GM12878 (cell line): ENCODE data around the gene COX17. TPM values are rescaled to one million over a fixed set of nuclear protein-coding genes. Genes with fewer than 3 reads are reported as not detected.

Source experiments
- ASH2L ChIP-seq: fragments of 300-600, 200-600 bp; sonication (generic); IDR thresholded peaks from 2 replicates; pipeline ENCODE4 v1.6.1; 2017; ENCODE audit warnings: low read depth, mild to moderate bottlenecking, borderline replicate concordance
- BMI1 ChIP-seq: fragments of 450-650 bp; IDR thresholded peaks from 2 replicates; pipeline ENCODE4 v1.6.1; 2016; ENCODE audit warnings: mild to moderate bottlenecking, moderate library complexity, borderline replicate concordance
- CHD1 ChIP-seq: IDR thresholded peaks from 2 replicates; pipeline ENCODE4 v1.6.1; 2012; ENCODE audit warnings: low read depth, low read length, improper control_type of control experiment
- CREM ChIP-seq: IDR thresholded peaks from 2 replicates; pipeline ENCODE4 v1.6.1; 2014; ENCODE audit warnings: antibody characterized with exemption, low read depth
- HCFC1 ChIP-seq: fragments of 150-350 bp; IDR thresholded peaks from 2 replicates; pipeline ENCODE4 v1.6.1; 2014; ENCODE audit warnings: low read length
- HDAC6 ChIP-seq: fragments of 200-600 bp; sonication (generic); IDR thresholded peaks from one replicate; pipeline ENCODE4 v1.8.0; 2017; ENCODE audit warnings: antibody characterized with exemption; ENCODE audit not compliant: unreplicated experiment
- IKZF1 ChIP-seq: fragments of 450-650 bp; conservative IDR thresholded peaks from 2 replicates; pipeline ENCODE4 v1.6.1; 2017; ENCODE audit warnings: antibody characterized with exemption, mild to moderate bottlenecking
- JUNB ChIP-seq: IDR thresholded peaks from 2 replicates; pipeline ENCODE4 v1.6.1; 2016; ENCODE audit warnings: antibody characterized with exemption, mild to moderate bottlenecking
- MXI1 ChIP-seq: fragments of 150-350 bp; IDR thresholded peaks from 2 replicates; pipeline ENCODE4 v1.6.1; 2011; ENCODE audit warnings: low read depth, mild to moderate bottlenecking, inconsistent platforms, low read length, improper control_type of control experiment
- NFYB ChIP-seq: IDR thresholded peaks from 2 replicates; pipeline ENCODE4 v1.6.1; 2011; ENCODE audit warnings: low read depth, mild to moderate bottlenecking, low read length, improper control_type of control experiment, moderate library complexity; ENCODE audit not compliant: insufficient read depth
- PRDM15 ChIP-seq: fragments of 450-650 bp; formaldehyde crosslinking; IDR thresholded peaks from 2 replicates; pipeline ENCODE4 v1.4.0; 2020; ENCODE audit warnings: mild to moderate bottlenecking, moderate library complexity
- RCOR1 ChIP-seq: conservative IDR thresholded peaks from 2 replicates; pipeline ENCODE4 v1.6.1; 2012; ENCODE audit warnings: low read depth, low read length, improper control_type of control experiment
- RELA ChIP-seq: fragments of 450-650 bp; IDR thresholded peaks from 2 replicates; pipeline ENCODE4 v1.8.0; 2014; ENCODE audit warnings: borderline replicate concordance; ENCODE audit not compliant: partially characterized antibody
- RELB ChIP-seq: fragments of 450-650 bp; IDR thresholded peaks from 2 replicates; pipeline ENCODE4 v1.6.1; 2017; ENCODE audit warnings: low read depth, mild to moderate bottlenecking, moderate library complexity
- RFX5 ChIP-seq: IDR thresholded peaks from 2 replicates; pipeline ENCODE4 v1.6.1; 2011; ENCODE audit warnings: low read depth, low read length, improper control_type of control experiment
- SMAD5 ChIP-seq: IDR thresholded peaks from 2 replicates; pipeline ENCODE4 v1.6.1; 2016; ENCODE audit warnings: antibody characterized with exemption, low read depth
- SUZ12 ChIP-seq: fragments of 200-600 bp; sonication (generic); IDR thresholded peaks from one replicate; pipeline ENCODE4 v1.6.1; 2018; ENCODE audit warnings: antibody characterized with exemption, mild to moderate bottlenecking; ENCODE audit not compliant: unreplicated experiment
- TARDBP ChIP-seq: IDR thresholded peaks from 2 replicates; pipeline ENCODE4 v1.6.1; 2016; ENCODE audit warnings: borderline replicate concordance
- USF2 ChIP-seq: IDR thresholded peaks from 2 replicates; pipeline ENCODE4 v1.6.1; 2011; ENCODE audit warnings: low read depth, low read length, improper control_type of control experiment, borderline replicate concordance
- ZNF24 ChIP-seq: fragments of 450-650 bp; IDR thresholded peaks from 2 replicates; pipeline ENCODE4 v1.6.1; 2017; ENCODE audit warnings: antibody characterized with exemption, mild to moderate bottlenecking
- ZNF592 ChIP-seq: fragments of 450-650 bp; IDR thresholded peaks from 2 replicates; pipeline ENCODE4 v1.6.1; 2017; ENCODE audit warnings: mild to moderate bottlenecking, moderate library complexity
- polyA plus RNA-seq, 11 experiments: library from polyadenylated mRNA; depleted of rRNA in 4 of 11; unstranded in 6 of 11; stranded (reverse) in 5 of 11; fragments of >200 nt; fragmentation: Nextera tagmentation in 4 of 11; fragmentation: Illumina TruSeq in 1 of 11; extraction: Ambion mirVana in 4 of 11; extraction: Trizol in 1 of 11; gene quantifications; 1 replicate in 1 of 11; 2 replicates in 10 of 11; pipeline versions ENCODE4 v1.2.1 to v1.2.3, GENCODE V29; 2011 to 2016; ENCODE audit warnings: inconsistent platforms in 2 of 11, missing spikeins in 2 of 11, low read depth in 1 of 11
- total RNA-seq, 4 experiments: library from RNA; depleted of rRNA in 3 of 4; stranded (reverse); fragments of >200 nt in 3 of 4; fragmentation: Illumina TruSeq in 1 of 4; extraction: Trizol in 1 of 4; gene quantifications; 2 replicates each; pipeline versions ENCODE4 v1.2.1 to v1.2.3, GENCODE V29; 2013 to 2021

The COX17 gene
- total and polyA plus RNA-seq, 10 of the 15 experiments (the other 5 are each of a cell fraction or from before 2014, with no cell fraction given) = 111 to 717 (median 243) TPM

GRCh38 chr3:119700269-119700919 is 23.2 kb upstream of the COX17 start (continued):
- peak; percentile 15; the same call in 1 of the 2 replicates for TF ChIP-seq ZNF592
- TF ChIP-seq HCFC1 = no peak
- no peak for TF ChIP-seq MXI1
- TF ChIP-seq BMI1 = peak; percentile 69
- peak; percentile 87 for TF ChIP-seq JUNB
- peak; percentile 93 for TF ChIP-seq IKZF1
- peak; percentile 68; the same call in 1 of the 2 replicates for TF ChIP-seq NFYB
- no peak for TF ChIP-seq PRDM15 (CRISPR knock-in tag)
- TF ChIP-seq SMAD5 = no peak
- TF ChIP-seq RELB = peak; percentile 99
- TF ChIP-seq SUZ12 = no peak
- peak; percentile 100 for TF ChIP-seq RELA
- peak; percentile 53; the same call in 1 of the 2 replicates for TF ChIP-seq CREM
- TF ChIP-seq HDAC6 = no peak
- no peak for TF ChIP-seq RFX5
- no peak for TF ChIP-seq ASH2L
- no peak for TF ChIP-seq ZNF24
- TF ChIP-seq CHD1 = no peak
- TF ChIP-seq TARDBP = no peak
- TF ChIP-seq USF2 = no peak
- no peak for TF ChIP-seq RCOR1
